Natural killer cell (primary cell): ENCODE measurements around the gene RASGRP4. TPM values are rescaled to one million over a fixed set of nuclear protein-coding genes. Genes with fewer than 3 reads are reported as not detected.
A peak's percentile ranks its signal among the peaks of the same experiment; 100 is the strongest.

Source experiments
- ATAC-seq, 3 donors: fragments of 150-1000 bp in 2 of 3; fragments of 200-7000 bp in 1 of 3; cut with Tn5 transposase; 1 replicate in 1 of 3; 2 replicates in 2 of 3; pipeline ENCODE4 v1.10.0; 2021; ENCODE audit warnings: mild to moderate bottlenecking in 2 of 3, moderate library complexity in 2 of 3
- DNase-seq, 2 donors: peaks; one replicate each; pipeline versions ENCODE4 v3.0.0 to v3.0.0-alpha.2; 2013 to 2021; ENCODE audit warnings: mixed read lengths in 1 of 2
- H3K27ac ChIP-seq: one replicate; pipeline ENCODE4 v1.5.1; 2013; ENCODE audit warnings: mild to moderate bottlenecking, low read length
- H3K27me3 ChIP-seq: one replicate; pipeline ENCODE4 v1.6.1; 2013; ENCODE audit warnings: low read length; ENCODE audit not compliant: control insufficient read depth, insufficient read depth
- H3K36me3 ChIP-seq: one replicate; pipeline ENCODE4 v1.6.1; 2013; ENCODE audit warnings: low read length; ENCODE audit not compliant: control insufficient read depth, insufficient read depth
- H3K4me1 ChIP-seq: one replicate; pipeline ENCODE4 v1.6.1; 2013; ENCODE audit warnings: low read length; ENCODE audit not compliant: control insufficient read depth, insufficient read depth
- H3K4me3 ChIP-seq: one replicate; pipeline ENCODE4 v1.5.1; 2013; ENCODE audit warnings: low read length
- H3K9me3 ChIP-seq: one replicate; pipeline ENCODE4 v1.6.1; 2013; ENCODE audit warnings: low read length; ENCODE audit not compliant: control insufficient read depth, insufficient read depth
- H3K27ac Mint-ChIP-seq, 2 donors: one replicate each; pipeline ENCODE4 v1.8.0; 2022; ENCODE audit warnings: mild to moderate bottlenecking in 2 of 2, mixed read lengths in 2 of 2, moderate library complexity in 1 of 2
- H3K27me3 Mint-ChIP-seq, 2 donors: one replicate each; pipeline ENCODE4 v1.8.0; 2022; ENCODE audit warnings: low read depth in 2 of 2, mixed read lengths in 2 of 2
- H3K36me3 Mint-ChIP-seq: one replicate; pipeline ENCODE4 v1.8.0; 2022; ENCODE audit warnings: mixed read lengths
- H3K4me1 Mint-ChIP-seq, 2 donors: one replicate each; pipeline ENCODE4 v1.8.0; 2022; ENCODE audit warnings: mixed read lengths in 2 of 2
- H3K4me3 Mint-ChIP-seq: one replicate; pipeline ENCODE4 v1.8.0; 2022; ENCODE audit warnings: mild to moderate bottlenecking, moderate library complexity, mixed read lengths
- H3K9me3 Mint-ChIP-seq, 2 donors: one replicate each; pipeline ENCODE4 v1.8.0; 2022; ENCODE audit warnings: mixed read lengths in 2 of 2
- CTCF ChIP-seq: fragments of 200-600 bp; IDR thresholded peaks from one replicate; pipeline ENCODE4 v1.8.0; 2022; ENCODE audit warnings: antibody characterized with exemption
- WGBS: methylation state at CpG from one replicate; pipeline ENCODE4 v1.1.7; 2013; ENCODE audit warnings: missing lambda C conversion rate; ENCODE audit not compliant: insufficient coverage; 5-methylcytosine and 5-hydroxymethylcytosine counted together
- intact Hi-C: fragments of 100-400 bp; cut with micrococcal nuclease; formaldehyde crosslinking; loops from one replicate; pipeline ENCODE4 v1.14.2; 2022
- total RNA-seq, 4 donors: library from RNA; stranded (reverse); fragments of 120-200 nt in 1 of 4; gene quantifications; one replicate each; pipeline versions ENCODE4 v1.2.3 to v1.2.4, GENCODE V29; 2013 to 2022

RASGRP4 gene
- total RNA-seq, 3 donors from 2014 or later (not counting 1 experiment from before 2014, with no cell fraction given), result 2.3 to 9.3 (median 5.7) TPM

- Mint-ChIP-seq H3K36me3 (no peaks in the 10 kb centered on the region), H3K4me3 (peak overlapping the region; percentile 85), H3K27ac (peak overlapping the region; percentile 22 to 87), H3K4me1 (peaks cover 12 to 17% of the 10 kb centered on the region in 2 donors), H3K27me3 (peaks cover 0 to 9% of the 10 kb centered on the region in 2 donors), H3K9me3 (no peaks in the 10 kb centered on the region)
- H3K27ac ChIP-seq, result peak overlapping the region; percentile 8
- peak overlapping the region; percentile 33 for H3K4me3 ChIP-seq
- TF ChIP-seq CTCF, result no peak
- no peaks in the 10 kb centered on the region for H3K27me3 ChIP-seq
- ATAC-seq (peak; percentile 72 to 88 (median 73)), DNase-seq (peak in 1 of 2 donors; percentile 67)
- H3K36me3 ChIP-seq, result no peaks in the 10 kb centered on the region
- WGBS, result 21% methylated on average over 48 of the region's 49 CpGs
- H3K4me1 ChIP-seq, result peaks cover 16% of the 10 kb centered on the region
- intact Hi-C loops, result no loop called here
- H3K9me3 ChIP-seq, result no peaks in the 10 kb centered on the region
Measured at GRCh38 chr19:38417544-38418506, 8.2 kb downstream of the RASGRP4 start.

GRCh38 chr19:38417146-38417543 is 8.9 kb downstream of the RASGRP4 start:
- Histone ChIP-seq H3K4me3 (no peak overlapping the region), H3K27ac (peak overlapping the region; percentile 8), H3K9me3 (no peaks in the 10 kb centered on the region), H3K4me1 (peaks cover 16% of the 10 kb centered on the region), H3K36me3 (no peaks in the 10 kb centered on the region), H3K27me3 (no peaks in the 10 kb centered on the region)
- peaks cover 12 to 17% of the 10 kb centered on the region in 2 donors for H3K4me1 Mint-ChIP-seq
- ATAC-seq, result no peak
- no peak for DNase-seq
- H3K36me3 Mint-ChIP-seq, result no peaks in the 10 kb centered on the region
- H3K27me3 Mint-ChIP-seq, result peaks cover 0 to 9% of the 10 kb centered on the region in 2 donors
- H3K4me3 Mint-ChIP-seq, result peak overlapping the region; percentile 85
- H3K9me3 Mint-ChIP-seq, result no peaks in the 10 kb centered on the region
- peak overlapping the region; percentile 22 to 87 for H3K27ac Mint-ChIP-seq
- TF ChIP-seq CTCF, result no peak
- 85% methylated on average over 8 of the region's 8 CpGs for WGBS
- intact Hi-C loops, result no loop called here

GRCh38 chr19:38413416-38413815 is 12.6 kb downstream of the RASGRP4 start:
- 96% methylated on average over 6 of the region's 6 CpGs for WGBS

More at GRCh38 chr19:38413416-38413815, 12.6 kb downstream of the RASGRP4 start:
- Histone ChIP-seq H3K4me3 (no peak overlapping the region), H3K36me3 (no peaks in the 10 kb centered on the region), H3K9me3 (no peaks in the 10 kb centered on the region), H3K4me1 (peaks cover 14% of the 10 kb centered on the region), H3K27ac (no peak overlapping the region), H3K27me3 (no peaks in the 10 kb centered on the region)
- H3K36me3 Mint-ChIP-seq, result no peaks in the 10 kb centered on the region
- no peak overlapping the region for H3K27ac Mint-ChIP-seq
- no peak for TF ChIP-seq CTCF
- ATAC-seq (no peak), DNase-seq (no peak)
- H3K9me3 Mint-ChIP-seq, result no peaks in the 10 kb centered on the region
- intact Hi-C loops, result no loop called here
- peaks cover 12 to 17% of the 10 kb centered on the region in 2 donors for H3K4me1 Mint-ChIP-seq
- H3K27me3 Mint-ChIP-seq, result peaks cover 0 to 5% of the 10 kb centered on the region in 2 donors
- no peak overlapping the region for H3K4me3 Mint-ChIP-seq
